MM.1S (cell line): Measurements from ENCODE around the gene C12orf42.

Experiments used
- DNase-seq: peaks from one replicate; pipeline ENCODE4 v3.0.0-alpha.2; 2015
- H2AFZ ChIP-seq: fragments of 300-600 bp; sonication (generic); 2 replicates; pipeline ENCODE4 v1.6.0; 2016; ENCODE audit warnings: antibody characterized with exemption, low read length
- H3F3A ChIP-seq: fragments of 300-600 bp; sonication (generic); 2 replicates; pipeline ENCODE4 v1.6.1; 2016; ENCODE audit warnings: mild to moderate bottlenecking, antibody characterized with exemption, low read length, moderate library complexity, mixed read lengths; ENCODE audit not compliant: insufficient read depth
- H3K27ac ChIP-seq: fragments of 300-600 bp; sonication (generic); 2 replicates; pipeline ENCODE4 v1.5.1; 2016; ENCODE audit warnings: mild to moderate bottlenecking, low read length
- H3K27me3 ChIP-seq: fragments of 300-600 bp; sonication (generic); replicated peaks from 2 replicates; pipeline ENCODE4 v1.6.0; 2016; ENCODE audit warnings: low read length; ENCODE audit not compliant: insufficient read depth
- H3K36me3 ChIP-seq: fragments of 300-600 bp; sonication (generic); replicated peaks from 2 replicates; pipeline ENCODE4 v1.6.1; 2016; ENCODE audit warnings: mild to moderate bottlenecking, low read length, mixed read lengths; ENCODE audit not compliant: insufficient read depth
- H3K4me1 ChIP-seq: fragments of 300-600 bp; sonication (generic); 2 replicates; pipeline ENCODE4 v1.6.1; 2016; ENCODE audit warnings: low read length, mixed read lengths
- H3K4me2 ChIP-seq: fragments of 300-600 bp; sonication (generic); 2 replicates; pipeline ENCODE4 v1.6.0; 2016; ENCODE audit warnings: low read depth, low read length
- H3K4me3 ChIP-seq: fragments of 300-600 bp; sonication (generic); 2 replicates; pipeline ENCODE4 v1.5.1; 2016; ENCODE audit warnings: low read length, mixed read lengths
- H3K79me2 ChIP-seq: fragments of 300-600 bp; sonication (generic); 2 replicates; pipeline ENCODE4 v1.6.1; 2016; ENCODE audit warnings: mixed run types, low read length, mixed read lengths
- H3K9ac ChIP-seq: fragments of 300-600 bp; sonication (generic); 2 replicates; pipeline ENCODE4 v1.6.1; 2016; ENCODE audit warnings: low read length, mixed read lengths
- H3K9me2 ChIP-seq: fragments of 300-600 bp; sonication (generic); replicated peaks from 2 replicates; pipeline ENCODE4 v1.6.1; 2016; ENCODE audit warnings: mild to moderate bottlenecking, low read length, mixed read lengths; ENCODE audit not compliant: insufficient read depth
- H3K9me3 ChIP-seq: fragments of 300-600 bp; sonication (generic); replicated peaks from 2 replicates; pipeline ENCODE4 v1.6.1; 2016; ENCODE audit warnings: mild to moderate bottlenecking, low read length, mixed read lengths; ENCODE audit not compliant: insufficient read depth
- H4K20me1 ChIP-seq: fragments of 300-600 bp; sonication (generic); 2 replicates; pipeline ENCODE4 v1.6.1; 2016; ENCODE audit warnings: mild to moderate bottlenecking, low read length, moderate library complexity, mixed read lengths; ENCODE audit not compliant: insufficient read depth
- EZH2 ChIP-seq: fragments of 300-600 bp; sonication (generic); optimal IDR thresholded peaks from 2 replicates; pipeline ENCODE3; 2017; ENCODE audit warnings: low read depth, mild to moderate bottlenecking, antibody characterized with exemption, low read length, mixed read lengths
- EZH2phosphoT487 ChIP-seq: fragments of 300-600 bp; sonication (generic); IDR thresholded peaks from 2 replicates; pipeline ENCODE4 v1.6.1; 2018; ENCODE audit warnings: antibody characterized with exemption, low read length
- TF ChIP-seq, protein P1 (sequence below): fragments of 300-600 bp; sonication (generic); IDR thresholded peaks from 2 replicates; pipeline ENCODE4 v1.5.1; 2016; ENCODE audit warnings: antibody characterized with exemption, low read length, mixed read lengths

Gene C12orf42

GRCh38 chr12:103475073-103475472 is 20.7 kb downstream of the C12orf42 start:
- Histone ChIP-seq H3K27me3 (no peaks in the 10 kb centered on the region), H3K79me2 (no peaks in the 10 kb centered on the region), H3K4me2 (no peak overlapping the region), H3K9me3 (no peaks in the 10 kb centered on the region), H3K4me3 (no peak overlapping the region), H3F3A (no peaks in the 10 kb centered on the region), H3K27ac (no peak overlapping the region), H3K9me2 (no peaks in the 10 kb centered on the region), H4K20me1 (no peaks in the 10 kb centered on the region), H3K36me3 (no peaks in the 10 kb centered on the region), H2AFZ (no peak overlapping the region), H3K9ac (no peak overlapping the region), H3K4me1 (no peaks in the 10 kb centered on the region)
- DNase-seq, result no peak
- TF ChIP-seq EZH2phosphoT487, result no peak
- TF ChIP-seq, protein P1, sequence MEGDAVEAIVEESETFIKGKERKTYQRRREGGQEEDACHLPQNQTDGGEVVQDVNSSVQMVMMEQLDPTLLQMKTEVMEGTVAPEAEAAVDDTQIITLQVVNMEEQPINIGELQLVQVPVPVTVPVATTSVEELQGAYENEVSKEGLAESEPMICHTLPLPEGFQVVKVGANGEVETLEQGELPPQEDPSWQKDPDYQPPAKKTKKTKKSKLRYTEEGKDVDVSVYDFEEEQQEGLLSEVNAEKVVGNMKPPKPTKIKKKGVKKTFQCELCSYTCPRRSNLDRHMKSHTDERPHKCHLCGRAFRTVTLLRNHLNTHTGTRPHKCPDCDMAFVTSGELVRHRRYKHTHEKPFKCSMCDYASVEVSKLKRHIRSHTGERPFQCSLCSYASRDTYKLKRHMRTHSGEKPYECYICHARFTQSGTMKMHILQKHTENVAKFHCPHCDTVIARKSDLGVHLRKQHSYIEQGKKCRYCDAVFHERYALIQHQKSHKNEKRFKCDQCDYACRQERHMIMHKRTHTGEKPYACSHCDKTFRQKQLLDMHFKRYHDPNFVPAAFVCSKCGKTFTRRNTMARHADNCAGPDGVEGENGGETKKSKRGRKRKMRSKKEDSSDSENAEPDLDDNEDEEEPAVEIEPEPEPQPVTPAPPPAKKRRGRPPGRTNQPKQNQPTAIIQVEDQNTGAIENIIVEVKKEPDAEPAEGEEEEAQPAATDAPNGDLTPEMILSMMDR, result no peak
- TF ChIP-seq EZH2, result no peak

- no peaks in the 10 kb centered on the region for H3K4me1 ChIP-seq
- H2AFZ ChIP-seq, result no peak overlapping the region
- H3K9ac ChIP-seq, result no peak overlapping the region
Observed at GRCh38 chr12:103470664-103471063, 25.1 kb downstream of the C12orf42 start.

DNA sequence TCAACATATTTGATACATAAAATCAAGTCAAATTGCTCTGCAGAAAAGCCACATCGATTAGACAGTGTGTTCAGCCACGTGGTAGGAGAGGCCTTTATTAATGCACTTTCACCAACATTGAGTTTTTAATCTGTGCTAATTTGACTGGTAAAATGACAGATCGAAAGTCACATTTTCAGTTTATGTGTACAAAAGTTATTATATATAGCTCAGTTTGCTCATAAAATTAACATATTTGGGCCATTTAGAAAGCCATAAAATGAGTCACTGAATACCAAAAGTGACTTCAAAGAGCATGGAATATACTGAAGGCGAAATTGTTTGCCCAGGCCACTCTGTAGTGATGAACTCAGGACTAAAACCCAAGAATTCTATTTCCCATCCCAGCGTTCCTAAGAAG is 26.0 kb downstream of the C12orf42 start:
- Histone ChIP-seq H3K4me1 (no peaks in the 10 kb centered on the region), H3K9ac (no peak overlapping the region), H2AFZ (no peak overlapping the region), H3K4me3 (no peak overlapping the region), H3F3A (no peaks in the 10 kb centered on the region), H3K27ac (no peak overlapping the region), H3K36me3 (no peaks in the 10 kb centered on the region), H3K27me3 (no peaks in the 10 kb centered on the region), H3K9me2 (no peaks in the 10 kb centered on the region), H3K79me2 (no peaks in the 10 kb centered on the region), H3K4me2 (no peak overlapping the region), H4K20me1 (no peaks in the 10 kb centered on the region), H3K9me3 (no peaks in the 10 kb centered on the region)
- TF ChIP-seq EZH2phosphoT487, result no peak
- TF ChIP-seq EZH2, result no peak
- TF ChIP-seq, protein P1, result no peak
- DNase-seq, result no peak

More at GRCh38 chr12:103470664-103471063, 25.1 kb downstream of the C12orf42 start:
- DNase-seq, result no peak
- Histone ChIP-seq H4K20me1 (no peaks in the 10 kb centered on the region), H3K9me3 (no peaks in the 10 kb centered on the region), H3F3A (no peaks in the 10 kb centered on the region), H3K27me3 (no peaks in the 10 kb centered on the region), H3K79me2 (no peaks in the 10 kb centered on the region), H3K4me3 (no peak overlapping the region), H3K36me3 (no peaks in the 10 kb centered on the region), H3K27ac (no peak overlapping the region), H3K9me2 (no peaks in the 10 kb centered on the region), H3K4me2 (no peak overlapping the region)
- TF ChIP-seq EZH2phosphoT487 (no peak), EZH2 (no peak)
- TF ChIP-seq, protein P1, result no peak
